ENCODE results near the gene RPS4Y1. TPM values are rescaled to one million over a fixed set of nuclear protein-coding genes. Genes with fewer than 3 reads are reported as not detected.

Gene RPS4Y1
- polyA plus RNA-seq, 1 of the 3 experiments (the other 2 are of a cell fraction), result not detected

- Histone ChIP-seq H3F3A (replicated peaks; ENCODE audit: insufficient read depth) (no peaks in the 10 kb centered on the region), H2AFZ (ENCODE audit: low read depth) (no peak overlapping the region), H3K27ac (ENCODE audit: low read depth in 2 of 2, low read length in 1 of 2) (no peak overlapping the region), H3K27me3 (ENCODE audit: insufficient read depth) (no peaks in the 10 kb centered on the region), H3K79me2 (ENCODE audit: insufficient read depth) (no peaks in the 10 kb centered on the region), H3K4me2 (no peak overlapping the region), H3K4me1 (ENCODE audit: control insufficient read depth in 1 of 2, insufficient read depth in 2 of 2, low read depth in 1 of 2, low read length in 1 of 2) (no peaks in the 10 kb centered on the region), H4K20me1 (ENCODE audit: insufficient read depth) (no peaks in the 10 kb centered on the region), H3K36me3 (replicated peaks in 1 of 2; ENCODE audit: control insufficient read depth in 1 of 2, insufficient read depth in 2 of 2, low read length in 1 of 2) (no peaks in the 10 kb centered on the region), H3K9me2 (no peaks in the 10 kb centered on the region), H3K9ac (no peak overlapping the region), H3K9me3 (no peaks in the 10 kb centered on the region), H3K4me3 (ENCODE audit: low read depth in 2 of 2, low read length in 1 of 2) (no peak overlapping the region)
- no CpG with 5 or more reads among the region's 5 CpGs for whole genome bisulfite sequencing (ENCODE audit: low lambda C conversion rate)
- DNase-seq, result no peak
- POLR2A ChIA-PET, result no interaction called here
- CTCF ChIA-PET, result no interaction called here
- no peak for TF ChIP-seq JUND (IDR thresholded peaks at IDR 0.05)
- no peak for TF ChIP-seq USF2 (IDR thresholded peaks at IDR 0.05; ENCODE audit: borderline replicate concordance, low read depth, low read length)
- no peak for TF ChIP-seq YY1 (IDR thresholded peaks at IDR 0.05; ENCODE audit: low read depth)
- no peak for TF ChIP-seq GABPA (IDR thresholded peaks at IDR 0.05; ENCODE audit: low read depth)
- TF ChIP-seq MEF2A (IDR thresholded peaks at IDR 0.05; ENCODE audit: borderline replicate concordance, low read depth), result no peak
- no peak for TF ChIP-seq MAX (IDR thresholded peaks at IDR 0.05; ENCODE audit: low read depth)
- no peak for TF ChIP-seq TAF1 (IDR thresholded peaks at IDR 0.05; ENCODE audit: borderline replicate concordance, low read depth, low read length)
- TF ChIP-seq SIN3A (IDR thresholded peaks at IDR 0.05; ENCODE audit: borderline replicate concordance, low read depth, low read length), result no peak
- no peak for TF ChIP-seq RAD21 (IDR thresholded peaks at IDR 0.05; ENCODE audit: low read length)
- TF ChIP-seq TEAD4 (IDR thresholded peaks at IDR 0.05; ENCODE audit: borderline replicate concordance, insufficient read depth), result no peak
- TF ChIP-seq RCOR1 (IDR thresholded peaks at IDR 0.05; ENCODE audit: low read length), result no peak
- no peak for TF ChIP-seq SMC3 (IDR thresholded peaks at IDR 0.05; ENCODE audit: low read depth, low read length)
- no peak for TF ChIP-seq REST (IDR thresholded peaks at IDR 0.05; ENCODE audit: low read depth, low read length)
- TF ChIP-seq TCF12 (IDR thresholded peaks at IDR 0.05), result no peak
Observed at GRCh38 chrY:2887386-2887785, 46.0 kb downstream of the RPS4Y1 start.

GRCh38 chrY:2887955-2888354, 46.6 kb downstream of the RPS4Y1 start:
- H3K9me3 ChIP-seq, result no peaks in the 10 kb centered on the region
- TF ChIP-seq NFIC (IDR thresholded peaks at IDR 0.05; ENCODE audit: borderline replicate concordance) (no peak), FOXM1 (IDR thresholded peaks at IDR 0.05; ENCODE audit: low read depth) (no peak)
- DNase-seq, result no peak
- ChIA-PET CTCF (no interaction called here), POLR2A (no interaction called here)
- H3K36me3 ChIP-seq (replicated peaks in 1 of 2; ENCODE audit: control insufficient read depth in 1 of 2, insufficient read depth in 2 of 2, low read length in 1 of 2), result no peaks in the 10 kb centered on the region
- H3K79me2 ChIP-seq (ENCODE audit: insufficient read depth), result no peaks in the 10 kb centered on the region
- no peaks in the 10 kb centered on the region for H3K27me3 ChIP-seq (ENCODE audit: insufficient read depth)
- H3K9ac ChIP-seq, result no peak overlapping the region
- H3K4me2 ChIP-seq, result no peak overlapping the region
- no CpG with 5 or more reads among the region's 3 CpGs for WGBS (ENCODE audit: low lambda C conversion rate)
- H3K4me1 ChIP-seq (ENCODE audit: control insufficient read depth in 1 of 2, insufficient read depth in 2 of 2, low read depth in 1 of 2, low read length in 1 of 2), result no peaks in the 10 kb centered on the region
- H3K27ac ChIP-seq (ENCODE audit: low read depth in 2 of 2, low read length in 1 of 2), result no peak overlapping the region
- H3K9me2 ChIP-seq, result no peaks in the 10 kb centered on the region
- H2AFZ ChIP-seq (ENCODE audit: low read depth), result no peak overlapping the region
- H3K4me3 ChIP-seq (ENCODE audit: low read depth in 2 of 2, low read length in 1 of 2), result no peak overlapping the region
- no peaks in the 10 kb centered on the region for H4K20me1 ChIP-seq (ENCODE audit: insufficient read depth)
- H3F3A ChIP-seq (replicated peaks; ENCODE audit: insufficient read depth), result no peaks in the 10 kb centered on the region
